Ascending aorta (tissue), 2 donors: ENCODE results near the gene AGAP3. TPM values are rescaled to one million over a fixed set of nuclear protein-coding genes. Genes with fewer than 3 reads are reported as not detected.

Experiments used
- DNase-seq, 2 donors: peaks; one replicate each; pipeline ENCODE4 v3.0.0-alpha.2; 2019; ENCODE audit warnings: low spot score in 2 of 2
- H3K27ac ChIP-seq, 2 donors: fragments of 200-600 bp; sonication (generic); one replicate each; pipeline ENCODE4 v1.5.1; 2016 to 2017; ENCODE audit warnings: mild to moderate bottlenecking in 1 of 2
- H3K27me3 ChIP-seq: fragments of 200-600 bp; sonication (generic); one replicate; pipeline ENCODE4 v1.5.1; 2017
- H3K36me3 ChIP-seq, 2 donors: fragments of 200-600 bp; sonication (generic); one replicate each; pipeline ENCODE4 v1.5.1; 2016
- H3K4me1 ChIP-seq, 2 donors: fragments of 200-600 bp; sonication (generic); one replicate each; pipeline ENCODE4 v1.5.1; 2016 to 2017; ENCODE audit warnings: mild to moderate bottlenecking in 1 of 2
- H3K4me3 ChIP-seq, 2 donors: fragments of 200-600 bp; sonication (generic); one replicate each; pipeline ENCODE4 v1.5.1; 2016 to 2017; ENCODE audit warnings: mild to moderate bottlenecking in 1 of 2
- H3K9me3 ChIP-seq, 2 donors: fragments of 200-600 bp; sonication (generic); one replicate each; pipeline ENCODE4 v1.5.1; 2016
- CTCF ChIP-seq, 3 experiments: fragments of 200-600 bp in 2 of 3; fragments of 450-650 bp in 1 of 3; sonication (generic) in 2 of 3; IDR thresholded peaks; one replicate each; pipeline ENCODE4 v1.5.1; 2016 to 2019; ENCODE audit warnings: antibody characterized with exemption in 3 of 3, mild to moderate bottlenecking in 1 of 3, moderate library complexity in 1 of 3
- intact Hi-C: fragments of 100-400 bp; cut with DNase I; formaldehyde crosslinking; loops from one replicate; pipeline ENCODE4 v1.15.1; 2023
- total RNA-seq: library from RNA; depleted of rRNA; stranded (reverse); fragments of >200 nt; gene quantifications from one replicate; pipeline ENCODE4 v1.1.0, GENCODE V29; 2016

The AGAP3 gene
- total RNA-seq, 1 donor from 2014 or later: 82.6 TPM

- intact Hi-C loops: no loop called here
- no peak for TF ChIP-seq CTCF (IDR thresholded peaks at IDR 0.05)
- peaks cover under 1 to 1% of the 10 kb centered on the region in 2 donors for H3K4me1 ChIP-seq
- peaks cover 6 to 14% of the 10 kb centered on the region in 2 donors for H3K36me3 ChIP-seq
- H3K27ac ChIP-seq: no peak overlapping the region
- H3K27me3 ChIP-seq: no peaks in the 10 kb centered on the region
- no peaks in the 10 kb centered on the region for H3K9me3 ChIP-seq
- DNase-seq: no peak
- no peak overlapping the region for H3K4me3 ChIP-seq
Observed at GRCh38 chr7:151043959-151044358, 42.3 kb upstream of the AGAP3 start.

- H3K4me3 ChIP-seq: no peak overlapping the region
- intact Hi-C loops: no loop called here
- no peak for DNase-seq
- H3K36me3 ChIP-seq: peaks cover 6 to 14% of the 10 kb centered on the region in 2 donors
- no peaks in the 10 kb centered on the region for H3K9me3 ChIP-seq
- H3K27me3 ChIP-seq: no peaks in the 10 kb centered on the region
- H3K4me1 ChIP-seq: no peaks in the 10 kb centered on the region
- no peak overlapping the region for H3K27ac ChIP-seq
- no peak for TF ChIP-seq CTCF (IDR thresholded peaks at IDR 0.05)
Observed at GRCh38 chr7:151045262-151045661, 41.0 kb upstream of the AGAP3 start.

DNA sequence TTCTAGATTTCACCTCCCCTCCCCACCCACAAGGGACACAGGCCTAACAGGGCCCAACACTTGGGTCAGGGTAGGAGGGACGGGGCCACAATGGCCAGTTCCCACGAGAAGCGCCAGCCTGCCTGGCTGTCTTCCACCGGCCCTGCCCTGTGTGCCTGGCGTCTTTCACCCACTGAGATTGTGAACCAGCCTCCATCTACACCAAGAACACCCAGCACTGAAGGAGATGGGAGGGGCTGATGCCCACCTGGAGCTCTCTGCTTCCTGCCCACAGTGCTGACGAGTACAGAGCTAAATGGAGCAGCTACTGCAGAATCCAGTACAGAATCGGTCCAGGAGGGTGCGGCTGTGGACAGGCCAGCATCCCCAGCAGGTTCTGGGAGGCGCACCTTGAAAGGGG lies 40.3 kb upstream of the AGAP3 start:
- no peaks in the 10 kb centered on the region for H3K9me3 ChIP-seq
- TF ChIP-seq CTCF (IDR thresholded peaks at IDR 0.05): no peak
- no peak overlapping the region for H3K27ac ChIP-seq
- peaks cover 6 to 14% of the 10 kb centered on the region in 2 donors for H3K36me3 ChIP-seq
- no peaks in the 10 kb centered on the region for H3K27me3 ChIP-seq
- no peak for DNase-seq
- H3K4me3 ChIP-seq: no peak overlapping the region
- intact Hi-C loops: no loop called here
- H3K4me1 ChIP-seq: peaks cover 0 to 1% of the 10 kb centered on the region in 2 donors

- no peaks in the 10 kb centered on the region for H3K27me3 ChIP-seq
- DNase-seq: no peak
- no peaks in the 10 kb centered on the region for H3K9me3 ChIP-seq
- H3K27ac ChIP-seq: no peak overlapping the region
- peaks cover 4 to 12% of the 10 kb centered on the region in 2 donors for H3K36me3 ChIP-seq
- peaks cover 0 to 7% of the 10 kb centered on the region in 2 donors for H3K4me1 ChIP-seq
- no peak for TF ChIP-seq CTCF (IDR thresholded peaks at IDR 0.05)
- no peak overlapping the region for H3K4me3 ChIP-seq
- intact Hi-C loops: no loop called here
Observed at GRCh38 chr7:151046603-151047573, 39.4 kb upstream of the AGAP3 start.

GRCh38 chr7:151047976-151048815 lies 38.1 kb upstream of the AGAP3 start, which contains the start of gene ASIC3:
ASIC3 (plus strand) TSS chr7:151048531; CDS start chr7:151048886, 355 bp downstream.
- Histone ChIP-seq H3K4me1 (peaks cover 0 to 7% of the 10 kb centered on the region in 2 donors), H3K4me3 (no peak within 1 kb of the TSS), H3K27ac (no peak within 1 kb of the TSS), H3K9me3 (no peaks in the 10 kb centered on the region), H3K36me3 (peaks cover 0 to 10% of the 10 kb centered on the region in 2 donors), H3K27me3 (no peaks in the 10 kb centered on the region)
- DNase-seq: no peak
- TF ChIP-seq CTCF (IDR thresholded peaks at IDR 0.05): no peak
- intact Hi-C loops: no loop called here
